Measurements from ENCODE around the gene ALK. TPM values are rescaled to one million over a fixed set of nuclear protein-coding genes. Genes with fewer than 3 reads are reported as not detected.

ALK gene
- total RNA-seq, 1 donor from 2014 or later: not detected

DNA sequence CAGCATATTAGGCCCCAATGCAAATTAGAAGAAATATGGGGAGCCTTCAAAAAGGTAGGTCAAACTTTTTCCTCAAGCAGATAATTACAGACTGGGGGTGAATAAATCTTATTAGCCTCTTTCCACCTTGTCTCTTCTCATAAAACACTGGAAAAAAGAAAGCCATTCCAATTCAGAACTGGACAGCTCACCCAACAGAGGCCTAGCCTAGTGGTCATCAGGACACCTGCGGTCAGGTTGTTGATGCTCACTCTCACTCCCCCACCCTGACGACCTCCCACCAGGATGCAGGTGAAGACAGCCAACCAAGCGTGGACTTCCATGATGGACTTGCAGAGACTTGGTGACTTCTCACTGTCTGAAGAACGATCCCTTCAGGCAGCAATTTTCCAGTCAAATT, 207.1 kb downstream of the ALK start:
- TF ChIP-seq, protein P1, sequence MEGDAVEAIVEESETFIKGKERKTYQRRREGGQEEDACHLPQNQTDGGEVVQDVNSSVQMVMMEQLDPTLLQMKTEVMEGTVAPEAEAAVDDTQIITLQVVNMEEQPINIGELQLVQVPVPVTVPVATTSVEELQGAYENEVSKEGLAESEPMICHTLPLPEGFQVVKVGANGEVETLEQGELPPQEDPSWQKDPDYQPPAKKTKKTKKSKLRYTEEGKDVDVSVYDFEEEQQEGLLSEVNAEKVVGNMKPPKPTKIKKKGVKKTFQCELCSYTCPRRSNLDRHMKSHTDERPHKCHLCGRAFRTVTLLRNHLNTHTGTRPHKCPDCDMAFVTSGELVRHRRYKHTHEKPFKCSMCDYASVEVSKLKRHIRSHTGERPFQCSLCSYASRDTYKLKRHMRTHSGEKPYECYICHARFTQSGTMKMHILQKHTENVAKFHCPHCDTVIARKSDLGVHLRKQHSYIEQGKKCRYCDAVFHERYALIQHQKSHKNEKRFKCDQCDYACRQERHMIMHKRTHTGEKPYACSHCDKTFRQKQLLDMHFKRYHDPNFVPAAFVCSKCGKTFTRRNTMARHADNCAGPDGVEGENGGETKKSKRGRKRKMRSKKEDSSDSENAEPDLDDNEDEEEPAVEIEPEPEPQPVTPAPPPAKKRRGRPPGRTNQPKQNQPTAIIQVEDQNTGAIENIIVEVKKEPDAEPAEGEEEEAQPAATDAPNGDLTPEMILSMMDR (IDR thresholded peaks at IDR 0.05; ENCODE audit: unreplicated experiment): no peak
- Mint-ChIP-seq H3K4me1 (ENCODE audit: low read depth) (peaks cover 8% of the 10 kb centered on the region), H3K9me3 (ENCODE audit: low read depth) (no peaks in the 10 kb centered on the region), H3K27ac (no peak overlapping the region), H3K36me3 (ENCODE audit: insufficient read depth) (no peaks in the 10 kb centered on the region), H3K4me3 (ENCODE audit: low read depth) (no peak overlapping the region), H3K27me3 (no peaks in the 10 kb centered on the region)
- no peak for DNase-seq (ENCODE audit: low spot score, unreplicated experiment)

DNA sequence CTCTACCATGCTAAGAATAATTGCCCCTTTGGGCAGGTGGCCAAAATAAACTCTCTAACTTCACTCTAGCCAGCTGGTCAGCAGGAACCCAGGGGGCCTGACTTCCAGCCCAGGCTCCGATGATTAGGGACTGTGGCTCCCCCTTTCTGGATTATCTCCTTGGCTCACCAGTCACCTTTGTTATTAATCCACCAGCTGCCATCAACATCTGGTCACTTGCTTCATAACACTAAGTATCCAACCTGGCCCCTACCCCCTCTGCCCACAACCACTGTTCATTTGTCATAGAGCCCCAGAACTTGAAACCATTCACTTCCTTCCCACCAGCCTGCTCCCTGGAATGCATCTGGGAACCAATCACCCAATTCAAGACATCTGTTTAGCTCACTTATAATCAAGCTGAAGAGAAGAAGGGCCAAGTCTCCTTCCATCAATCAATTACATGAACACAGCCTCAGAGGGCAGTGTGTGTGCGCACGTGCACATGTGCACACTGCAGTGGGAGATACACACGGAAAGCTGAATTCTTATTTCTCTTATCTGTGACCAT, 215.1 kb downstream of the ALK start:
- no peaks in the 10 kb centered on the region for H3K36me3 Mint-ChIP-seq (ENCODE audit: insufficient read depth)
- DNase-seq (ENCODE audit: low spot score, unreplicated experiment): no peak
- H3K27me3 Mint-ChIP-seq: no peaks in the 10 kb centered on the region
- no peaks in the 10 kb centered on the region for H3K4me1 Mint-ChIP-seq (ENCODE audit: low read depth)
- H3K9me3 Mint-ChIP-seq (ENCODE audit: low read depth): no peaks in the 10 kb centered on the region
- TF ChIP-seq, protein P1 (IDR thresholded peaks at IDR 0.05; ENCODE audit: unreplicated experiment): no peak
- H3K4me3 Mint-ChIP-seq (ENCODE audit: low read depth): no peak overlapping the region
- H3K27ac Mint-ChIP-seq: no peak overlapping the region

DNA sequence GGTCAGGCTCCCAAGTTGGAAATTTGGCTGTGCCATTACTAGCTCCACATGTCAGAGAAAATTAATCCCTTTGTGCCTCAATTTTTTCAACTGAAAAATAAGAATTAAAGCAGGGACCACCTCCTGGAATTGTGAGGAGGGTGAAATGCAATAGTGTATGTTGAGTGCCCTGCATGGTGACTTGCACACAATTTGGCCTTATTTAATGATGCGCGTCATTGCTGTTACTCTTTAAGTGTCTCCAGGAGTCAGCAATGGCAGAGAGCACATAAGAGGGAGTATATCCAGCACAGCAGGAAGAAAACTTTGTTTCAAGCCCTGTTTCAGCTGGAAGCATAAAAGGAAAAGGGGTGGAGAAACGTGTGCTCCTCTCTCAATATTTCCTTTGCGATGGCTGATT, 215.8 kb downstream of the ALK start:
- H3K27me3 Mint-ChIP-seq: no peaks in the 10 kb centered on the region
- H3K9me3 Mint-ChIP-seq (ENCODE audit: low read depth): no peaks in the 10 kb centered on the region
- H3K4me1 Mint-ChIP-seq (ENCODE audit: low read depth): no peaks in the 10 kb centered on the region
- no peaks in the 10 kb centered on the region for H3K36me3 Mint-ChIP-seq (ENCODE audit: insufficient read depth)
- H3K27ac Mint-ChIP-seq: no peak overlapping the region
- H3K4me3 Mint-ChIP-seq (ENCODE audit: low read depth): no peak overlapping the region
- no peak for DNase-seq (ENCODE audit: low spot score, unreplicated experiment)
- TF ChIP-seq, protein P1 (IDR thresholded peaks at IDR 0.05; ENCODE audit: unreplicated experiment): no peak

DNA sequence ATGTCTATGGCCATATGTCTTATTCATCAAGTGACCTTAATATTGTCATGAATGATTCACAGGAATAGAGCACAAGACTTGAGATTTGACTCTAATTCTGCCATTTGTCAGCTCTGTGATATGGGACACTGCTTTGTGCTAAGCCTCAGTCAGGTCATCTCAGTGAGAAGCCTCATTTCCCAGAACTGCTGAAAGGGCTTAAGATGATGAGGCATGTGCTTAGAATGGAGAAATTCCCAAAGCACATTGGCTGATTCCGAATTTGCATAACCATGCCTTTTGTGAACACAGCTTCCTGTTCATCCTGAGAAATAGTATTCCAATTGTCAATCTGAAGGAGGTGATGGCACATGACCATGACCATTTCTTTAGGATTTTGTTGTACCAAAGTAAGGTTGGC, 218.1 kb downstream of the ALK start:
- H3K4me1 Mint-ChIP-seq (ENCODE audit: low read depth): no peaks in the 10 kb centered on the region
- no peak overlapping the region for H3K27ac Mint-ChIP-seq
- TF ChIP-seq, protein P1 (IDR thresholded peaks at IDR 0.05; ENCODE audit: unreplicated experiment): no peak
- no peak for DNase-seq (ENCODE audit: low spot score, unreplicated experiment)
- no peak overlapping the region for H3K4me3 Mint-ChIP-seq (ENCODE audit: low read depth)
- H3K36me3 Mint-ChIP-seq (ENCODE audit: insufficient read depth): no peaks in the 10 kb centered on the region
- H3K27me3 Mint-ChIP-seq: no peaks in the 10 kb centered on the region
- no peaks in the 10 kb centered on the region for H3K9me3 Mint-ChIP-seq (ENCODE audit: low read depth)

DNA sequence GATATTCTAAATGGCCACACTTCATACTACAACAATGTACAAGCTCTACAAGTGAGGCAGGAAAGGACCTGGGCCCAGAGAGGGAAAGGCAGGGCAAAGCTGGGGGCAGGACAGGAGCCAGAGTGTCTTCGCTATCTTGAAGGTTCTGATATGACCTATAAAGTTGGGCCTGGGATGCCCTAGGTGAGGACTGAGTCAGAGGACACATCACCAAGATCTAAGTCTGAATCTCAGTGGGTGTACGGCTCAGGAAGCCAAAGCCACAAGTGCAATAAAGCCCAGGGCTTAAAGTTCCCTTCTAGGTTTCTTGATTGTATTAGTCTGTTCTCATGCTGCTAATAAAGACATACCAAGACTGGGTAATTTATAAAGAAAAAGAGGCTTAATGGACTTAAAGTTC, 219.1 kb downstream of the ALK start:
- no peaks in the 10 kb centered on the region for H3K4me1 Mint-ChIP-seq (ENCODE audit: low read depth)
- H3K36me3 Mint-ChIP-seq (ENCODE audit: insufficient read depth): no peaks in the 10 kb centered on the region
- no peak overlapping the region for H3K4me3 Mint-ChIP-seq (ENCODE audit: low read depth)
- H3K27me3 Mint-ChIP-seq: no peaks in the 10 kb centered on the region
- H3K27ac Mint-ChIP-seq: no peak overlapping the region
- no peaks in the 10 kb centered on the region for H3K9me3 Mint-ChIP-seq (ENCODE audit: low read depth)
- TF ChIP-seq, protein P1 (IDR thresholded peaks at IDR 0.05; ENCODE audit: unreplicated experiment): no peak
- no peak for DNase-seq (ENCODE audit: low spot score, unreplicated experiment)
